ENCODE data around the gene MYO16. TPM values are rescaled to one million over a fixed set of nuclear protein-coding genes. Genes with fewer than 3 reads are reported as not detected.

Gene MYO16
- total and polyA plus RNA-seq, 2 donors, result 0.04 to 5.8 TPM

GRCh38 chr13:108961542-108962125, 332.2 kb downstream of the MYO16 start:
- Histone ChIP-seq H3K4me3 (ENCODE audit: low read depth, low read length) (no peak overlapping the region), H3K36me3 (ENCODE audit: insufficient read depth) (no peaks in the 10 kb centered on the region), H3K27ac (ENCODE audit: low read depth) (no peak overlapping the region), H3K4me1 (ENCODE audit: insufficient read depth) (no peaks in the 10 kb centered on the region)
- DNase-seq (ENCODE audit: extremely low spot score), result peak; percentile 28
- 10% methylated on average over 7 of the region's 7 CpGs for WGBS

- H3K36me3 ChIP-seq (ENCODE audit: insufficient read depth), result no peaks in the 10 kb centered on the region
- H3K27ac ChIP-seq (ENCODE audit: low read depth), result no peak overlapping the region
- no peak overlapping the region for H3K4me3 ChIP-seq (ENCODE audit: low read depth, low read length)
- no peaks in the 10 kb centered on the region for H3K4me1 ChIP-seq (ENCODE audit: insufficient read depth)
- no peak for DNase-seq (ENCODE audit: extremely low spot score)
These were observed 333.2 kb downstream of the MYO16 start for GRCh38 chr13:108962654-108963053.

GRCh38 chr13:108963276-108963810, 333.9 kb downstream of the MYO16 start:
- DNase-seq (ENCODE audit: extremely low spot score), result no peak
- H3K4me1 ChIP-seq (ENCODE audit: insufficient read depth), result no peaks in the 10 kb centered on the region
- H3K27ac ChIP-seq (ENCODE audit: low read depth), result no peak overlapping the region
- WGBS, result 90% methylated on average over 3 of the region's 3 CpGs
- H3K36me3 ChIP-seq (ENCODE audit: insufficient read depth), result no peaks in the 10 kb centered on the region
- H3K4me3 ChIP-seq (ENCODE audit: low read depth, low read length), result no peak overlapping the region

DNA sequence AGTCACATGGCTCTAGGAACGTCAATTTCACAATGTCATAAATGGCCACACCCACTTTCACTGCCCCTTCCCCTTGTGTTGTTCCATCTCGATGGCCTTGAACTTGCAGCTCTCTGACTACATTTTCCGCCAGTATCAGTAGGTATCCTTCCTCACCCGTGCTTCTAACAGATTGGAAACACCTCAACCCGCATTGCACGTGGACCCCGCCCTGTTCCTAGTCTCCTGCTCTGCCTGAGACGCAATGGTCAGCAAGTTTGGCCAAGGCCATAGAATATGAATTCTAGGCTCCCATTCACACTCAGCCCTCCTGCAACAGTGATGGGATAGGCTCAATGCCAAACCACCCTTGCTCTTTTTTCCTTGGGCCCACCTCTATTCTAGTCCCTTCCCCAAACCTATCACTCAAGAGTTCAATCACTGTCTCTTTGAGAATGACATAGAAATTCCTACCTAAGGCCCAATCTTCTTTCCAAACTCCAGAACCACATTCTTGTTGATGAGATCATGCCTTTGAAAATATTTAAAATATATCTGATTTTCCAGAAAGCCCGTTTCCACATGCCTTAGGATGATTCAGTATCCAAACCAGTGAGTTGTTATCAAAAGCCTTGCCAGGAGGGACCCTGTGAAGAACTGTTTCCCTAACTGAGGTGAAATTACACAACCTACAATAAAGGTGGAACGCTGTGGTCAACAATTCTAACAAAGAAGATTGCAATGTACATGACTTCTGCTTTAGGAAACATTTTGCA, 334.6 kb downstream of the MYO16 start:
- WGBS, result 79% methylated on average over 10 of the region's 10 CpGs
- Histone ChIP-seq H3K4me1 (ENCODE audit: insufficient read depth) (no peaks in the 10 kb centered on the region), H3K4me3 (ENCODE audit: low read depth, low read length) (no peak overlapping the region), H3K36me3 (ENCODE audit: insufficient read depth) (no peaks in the 10 kb centered on the region), H3K27ac (ENCODE audit: low read depth) (no peak overlapping the region)
- no peak for DNase-seq (ENCODE audit: extremely low spot score)

DNA sequence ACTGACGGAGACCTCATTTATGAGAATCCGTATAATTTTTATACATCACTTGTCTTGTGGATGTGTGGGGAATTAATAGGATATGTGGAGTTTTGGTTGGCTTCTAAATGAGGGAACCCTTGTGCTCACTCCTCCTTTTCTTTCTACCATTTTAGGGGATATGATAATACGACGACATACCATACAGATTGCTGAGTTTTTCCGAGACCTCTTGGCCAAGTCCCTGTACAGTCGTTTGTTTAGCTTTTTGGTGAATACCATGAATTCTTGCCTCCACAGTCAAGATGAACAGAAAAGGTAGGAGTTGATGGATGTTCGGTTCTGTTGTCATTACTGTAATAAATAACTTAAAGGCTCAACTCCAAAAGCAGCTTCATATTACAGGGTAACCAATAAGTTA, 335.2 kb downstream of the MYO16 start:
- Histone ChIP-seq H3K4me1 (ENCODE audit: insufficient read depth) (no peaks in the 10 kb centered on the region), H3K36me3 (ENCODE audit: insufficient read depth) (no peaks in the 10 kb centered on the region), H3K4me3 (ENCODE audit: low read depth, low read length) (no peak overlapping the region), H3K27ac (ENCODE audit: low read depth) (no peak overlapping the region)
- WGBS, result 69% methylated on average over 7 of the region's 7 CpGs
- no peak for DNase-seq (ENCODE audit: extremely low spot score)

GRCh38 chr13:108967371-108967770, 338.0 kb downstream of the MYO16 start:
- WGBS, result 91% methylated on average over 6 of the region's 6 CpGs
- Histone ChIP-seq H3K4me1 (ENCODE audit: insufficient read depth) (no peaks in the 10 kb centered on the region), H3K27ac (ENCODE audit: low read depth) (no peak overlapping the region), H3K36me3 (ENCODE audit: insufficient read depth) (no peaks in the 10 kb centered on the region), H3K4me3 (ENCODE audit: low read depth, low read length) (no peak overlapping the region)
- no peak for DNase-seq (ENCODE audit: extremely low spot score)

DNA sequence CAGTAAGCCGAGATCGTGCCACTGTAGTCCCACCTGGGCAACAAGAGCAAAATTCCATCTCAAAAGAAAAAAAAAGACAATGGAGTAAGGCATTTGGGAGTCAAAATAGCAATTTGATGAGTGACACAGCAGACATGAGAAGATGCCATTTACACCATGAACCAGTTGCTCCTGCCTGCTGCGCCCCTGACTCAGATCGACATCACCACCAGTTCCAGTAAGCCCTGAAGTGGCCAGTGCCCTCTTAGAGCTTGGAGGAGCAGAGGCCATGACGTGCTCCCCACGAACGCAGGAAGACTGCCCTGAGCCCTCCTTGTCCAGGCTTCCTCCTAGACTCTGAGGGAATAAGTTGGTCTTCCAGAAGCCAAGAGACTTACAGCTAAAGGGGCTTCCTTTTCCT, 339.2 kb downstream of the MYO16 start:
- Histone ChIP-seq H3K4me1 (ENCODE audit: insufficient read depth) (no peaks in the 10 kb centered on the region), H3K27ac (ENCODE audit: low read depth) (no peak overlapping the region), H3K36me3 (ENCODE audit: insufficient read depth) (no peaks in the 10 kb centered on the region), H3K4me3 (ENCODE audit: low read depth, low read length) (no peak overlapping the region)
- 94% methylated on average over 7 of the region's 7 CpGs for WGBS
- DNase-seq (ENCODE audit: extremely low spot score), result no peak

DNA sequence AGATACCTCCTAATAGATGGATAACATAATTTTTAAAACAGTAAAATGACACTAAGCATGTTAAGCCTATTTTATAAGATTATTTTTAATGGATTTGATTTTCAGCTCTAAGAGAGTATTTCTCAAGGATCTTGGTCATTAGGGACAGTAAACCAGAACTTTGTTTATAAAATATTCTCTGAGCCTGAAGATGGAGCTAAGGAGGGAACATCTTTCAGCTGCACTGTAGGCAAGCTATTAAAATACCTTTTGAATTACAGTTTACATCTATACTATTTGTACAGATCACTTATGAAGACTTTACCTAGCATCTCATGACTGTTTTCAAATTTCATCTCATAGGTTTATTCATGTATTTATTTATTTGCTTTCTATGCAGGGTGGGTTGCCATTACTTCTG, 345.3 kb downstream of the MYO16 start:
- no peak for DNase-seq (ENCODE audit: extremely low spot score)
- H3K36me3 ChIP-seq (ENCODE audit: insufficient read depth), result no peaks in the 10 kb centered on the region
- H3K27ac ChIP-seq (ENCODE audit: low read depth), result no peak overlapping the region
- no peak overlapping the region for H3K4me3 ChIP-seq (ENCODE audit: low read depth, low read length)
- no peaks in the 10 kb centered on the region for H3K4me1 ChIP-seq (ENCODE audit: insufficient read depth)

DNA sequence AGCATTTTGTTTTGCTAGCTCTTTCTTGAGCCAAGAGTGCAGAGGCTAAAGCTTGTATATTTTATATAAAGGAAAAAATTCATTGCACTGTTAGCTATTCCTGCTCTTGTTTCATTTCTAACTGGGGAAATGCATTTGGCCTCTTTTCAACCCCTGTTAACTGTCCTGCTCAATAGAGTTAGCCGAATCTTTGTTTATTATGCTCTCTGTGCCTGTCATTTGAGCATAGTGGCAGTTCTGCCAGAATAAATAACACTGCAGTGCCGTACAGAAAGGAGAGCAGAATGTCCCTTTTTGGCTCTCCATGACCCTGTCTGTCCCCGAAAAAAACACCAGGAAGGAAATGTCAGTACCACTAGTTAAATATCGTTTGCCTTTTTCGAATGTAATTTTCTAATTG, 350.8 kb downstream of the MYO16 start:
- 11% methylated on average over 5 of the region's 5 CpGs for WGBS
- H3K36me3 ChIP-seq (ENCODE audit: insufficient read depth), result no peaks in the 10 kb centered on the region
- H3K27ac ChIP-seq (ENCODE audit: low read depth), result no peak overlapping the region
- H3K4me1 ChIP-seq (ENCODE audit: insufficient read depth), result no peaks in the 10 kb centered on the region
- peak; percentile 62 for DNase-seq (ENCODE audit: extremely low spot score)
- no peak overlapping the region for H3K4me3 ChIP-seq (ENCODE audit: low read depth, low read length)

DNA sequence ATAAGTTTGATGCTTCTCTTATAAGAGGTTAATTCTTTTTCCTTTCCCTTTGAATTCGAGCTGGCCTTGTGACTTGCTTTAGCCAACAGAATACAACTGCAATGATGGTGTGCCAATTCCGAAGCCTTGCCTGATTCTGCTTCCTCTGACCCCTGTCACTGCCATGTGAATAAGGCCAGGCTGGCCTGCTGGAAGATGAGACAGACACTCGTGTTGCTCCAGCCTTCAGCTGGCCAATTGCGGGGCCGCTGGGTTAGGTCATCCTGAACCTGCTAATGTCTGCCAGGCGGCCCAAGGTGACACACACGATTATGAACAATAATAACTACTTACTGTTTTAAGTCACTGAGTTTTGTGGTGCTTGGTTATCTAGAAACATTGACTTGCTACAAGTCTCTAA, 352.0 kb downstream of the MYO16 start:
- Histone ChIP-seq H3K4me1 (ENCODE audit: insufficient read depth) (no peaks in the 10 kb centered on the region), H3K27ac (ENCODE audit: low read depth) (no peak overlapping the region)
- 86% methylated on average over 7 of the region's 7 CpGs for WGBS

DNA sequence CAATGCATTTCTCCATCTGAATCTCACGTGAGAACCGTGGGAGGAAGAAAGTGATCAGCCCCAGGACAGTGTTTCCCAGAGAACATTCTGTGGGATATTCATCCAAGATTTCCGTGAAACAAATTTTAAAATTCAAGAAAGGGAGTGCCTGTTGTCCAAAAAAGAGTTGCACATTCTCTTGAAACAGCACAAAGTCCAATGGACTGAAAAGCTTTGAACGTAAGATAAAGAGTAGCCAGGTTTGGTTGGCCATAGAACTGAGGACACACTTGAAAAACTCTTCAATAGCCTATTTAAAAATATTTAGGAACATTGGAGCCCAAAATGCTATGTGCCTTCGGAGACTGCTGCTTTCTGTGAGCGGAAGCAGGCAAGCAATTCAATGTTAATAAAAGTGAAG, 353.9 kb downstream of the MYO16 start:
- Histone ChIP-seq H3K27ac (ENCODE audit: low read depth) (no peak overlapping the region), H3K4me1 (ENCODE audit: insufficient read depth) (no peaks in the 10 kb centered on the region), H3K36me3 (ENCODE audit: insufficient read depth) (no peaks in the 10 kb centered on the region), H3K4me3 (ENCODE audit: low read depth, low read length) (no peak overlapping the region)
- no peak for DNase-seq (ENCODE audit: extremely low spot score)
- WGBS, result 92% methylated on average over 6 of the region's 6 CpGs

More for the DNA sequence above, 352.0 kb downstream of the MYO16 start:
- no peak for DNase-seq (ENCODE audit: extremely low spot score)
- no peak overlapping the region for H3K4me3 ChIP-seq (ENCODE audit: low read depth, low read length)
- H3K36me3 ChIP-seq (ENCODE audit: insufficient read depth), result no peaks in the 10 kb centered on the region

DNA sequence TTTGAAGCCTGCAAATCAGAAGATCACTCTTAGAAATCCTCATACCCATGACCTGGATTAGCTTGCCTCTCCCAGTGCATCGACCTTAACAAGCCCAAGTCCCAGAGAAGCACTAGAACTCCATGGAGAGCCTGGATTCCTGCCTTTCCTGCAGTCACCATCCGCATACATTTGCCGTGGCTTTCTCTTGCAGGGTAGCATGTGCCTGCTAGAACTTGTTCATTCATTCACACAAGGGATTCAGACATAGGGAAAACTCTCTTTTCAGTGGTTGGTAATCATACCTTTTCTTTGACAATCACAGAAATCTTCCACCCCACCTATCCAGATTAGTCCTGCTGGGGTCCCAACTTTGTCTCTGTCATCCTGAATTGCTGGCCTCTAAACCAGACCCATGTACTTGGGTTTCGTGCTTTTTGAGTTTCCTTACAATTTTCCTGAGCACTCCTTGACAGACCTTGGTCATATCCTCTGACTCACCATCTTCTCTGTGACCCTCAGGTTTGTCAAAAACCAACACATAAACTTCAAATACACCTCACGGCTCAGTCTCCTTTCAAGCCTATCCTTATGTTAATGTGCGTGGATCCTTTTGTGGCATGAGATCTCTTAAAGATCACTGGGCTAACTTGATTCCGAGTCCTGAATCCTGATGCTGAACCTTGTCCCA, 355.0 kb downstream of the MYO16 start:
- DNase-seq (ENCODE audit: extremely low spot score), result no peak
- 90% methylated on average over 7 of the region's 7 CpGs for WGBS
- Histone ChIP-seq H3K4me1 (ENCODE audit: insufficient read depth) (no peaks in the 10 kb centered on the region), H3K27ac (ENCODE audit: low read depth) (no peak overlapping the region), H3K36me3 (ENCODE audit: insufficient read depth) (no peaks in the 10 kb centered on the region), H3K4me3 (ENCODE audit: low read depth, low read length) (no peak overlapping the region)

GRCh38 chr13:108985166-108985565, 355.8 kb downstream of the MYO16 start:
- WGBS, result 89% methylated on average over 10 of the region's 10 CpGs
- Histone ChIP-seq H3K27ac (ENCODE audit: low read depth) (no peak overlapping the region), H3K4me3 (ENCODE audit: low read depth, low read length) (no peak overlapping the region), H3K4me1 (ENCODE audit: insufficient read depth) (no peaks in the 10 kb centered on the region), H3K36me3 (ENCODE audit: insufficient read depth) (no peaks in the 10 kb centered on the region)
- no peak for DNase-seq (ENCODE audit: extremely low spot score)

GRCh38 chr13:108987517-108987916, 358.1 kb downstream of the MYO16 start:
- no peak for DNase-seq (ENCODE audit: extremely low spot score)
- Histone ChIP-seq H3K36me3 (ENCODE audit: insufficient read depth) (no peaks in the 10 kb centered on the region), H3K4me1 (ENCODE audit: insufficient read depth) (no peaks in the 10 kb centered on the region), H3K4me3 (ENCODE audit: low read depth, low read length) (no peak overlapping the region), H3K27ac (ENCODE audit: low read depth) (no peak overlapping the region)
- 28% methylated on average over 4 of the region's 4 CpGs for WGBS
